Measurements from ENCODE around the gene RFTN1.

DNA sequence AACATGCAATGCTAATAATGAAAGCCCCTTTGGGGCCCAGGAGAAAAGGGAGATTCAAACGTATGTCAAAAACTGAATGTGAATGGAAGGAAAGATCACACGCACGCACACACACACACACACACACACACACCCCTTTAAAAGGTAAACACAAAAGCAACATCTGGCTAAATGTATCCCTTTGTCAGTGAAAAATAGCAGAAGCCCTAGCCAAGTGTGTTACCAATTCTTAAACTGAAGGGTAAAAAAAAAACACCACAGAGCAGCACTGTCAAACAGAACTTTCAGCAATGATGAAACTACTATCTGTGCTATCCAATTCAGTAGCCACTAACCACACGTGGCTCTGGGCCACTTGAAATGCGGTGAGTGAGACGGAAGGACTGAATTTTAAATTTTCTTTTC is 4.9 kb downstream of the RFTN1 start:
- TF ChIP-seq MYC (IDR thresholded peaks at IDR 0.05; ENCODE audit: borderline replicate concordance, low read length), result no peak
- TF ChIP-seq, protein P1, sequence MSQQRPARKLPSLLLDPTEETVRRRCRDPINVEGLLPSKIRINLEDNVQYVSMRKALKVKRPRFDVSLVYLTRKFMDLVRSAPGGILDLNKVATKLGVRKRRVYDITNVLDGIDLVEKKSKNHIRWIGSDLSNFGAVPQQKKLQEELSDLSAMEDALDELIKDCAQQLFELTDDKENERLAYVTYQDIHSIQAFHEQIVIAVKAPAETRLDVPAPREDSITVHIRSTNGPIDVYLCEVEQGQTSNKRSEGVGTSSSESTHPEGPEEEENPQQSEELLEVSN (IDR thresholded peaks at IDR 0.05; ENCODE audit: borderline replicate concordance, low read depth), result no peak
- TF ChIP-seq EP300 (IDR thresholded peaks at IDR 0.05), result no peak
- TF ChIP-seq CHD4 (IDR thresholded peaks at IDR 0.05; ENCODE audit: borderline replicate concordance), result no peak
- TF ChIP-seq, protein P2, sequence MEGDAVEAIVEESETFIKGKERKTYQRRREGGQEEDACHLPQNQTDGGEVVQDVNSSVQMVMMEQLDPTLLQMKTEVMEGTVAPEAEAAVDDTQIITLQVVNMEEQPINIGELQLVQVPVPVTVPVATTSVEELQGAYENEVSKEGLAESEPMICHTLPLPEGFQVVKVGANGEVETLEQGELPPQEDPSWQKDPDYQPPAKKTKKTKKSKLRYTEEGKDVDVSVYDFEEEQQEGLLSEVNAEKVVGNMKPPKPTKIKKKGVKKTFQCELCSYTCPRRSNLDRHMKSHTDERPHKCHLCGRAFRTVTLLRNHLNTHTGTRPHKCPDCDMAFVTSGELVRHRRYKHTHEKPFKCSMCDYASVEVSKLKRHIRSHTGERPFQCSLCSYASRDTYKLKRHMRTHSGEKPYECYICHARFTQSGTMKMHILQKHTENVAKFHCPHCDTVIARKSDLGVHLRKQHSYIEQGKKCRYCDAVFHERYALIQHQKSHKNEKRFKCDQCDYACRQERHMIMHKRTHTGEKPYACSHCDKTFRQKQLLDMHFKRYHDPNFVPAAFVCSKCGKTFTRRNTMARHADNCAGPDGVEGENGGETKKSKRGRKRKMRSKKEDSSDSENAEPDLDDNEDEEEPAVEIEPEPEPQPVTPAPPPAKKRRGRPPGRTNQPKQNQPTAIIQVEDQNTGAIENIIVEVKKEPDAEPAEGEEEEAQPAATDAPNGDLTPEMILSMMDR (IDR thresholded peaks at IDR 0.05), result no peak
- no peak for TF ChIP-seq CHD2 (IDR thresholded peaks at IDR 0.05; ENCODE audit: low read length, partially characterized antibody)
- TF ChIP-seq GATA3 (IDR thresholded peaks at IDR 0.05; ENCODE audit: borderline replicate concordance), result no peak
- no peak for TF ChIP-seq HEYL (CRISPR knock-in tag; IDR thresholded peaks at IDR 0.05)
- TF ChIP-seq CBX2 (IDR thresholded peaks at IDR 0.05; ENCODE audit: borderline replicate concordance, low read depth), result no peak
- TF ChIP-seq EHMT2 (IDR thresholded peaks at IDR 0.05; ENCODE audit: low read depth), result no peak
